ENCODE results near the gene PROS1. TPM values are rescaled to one million over a fixed set of nuclear protein-coding genes. Genes with fewer than 3 reads are reported as not detected.

Gene PROS1
- 31.2 TPM for total RNA-seq

DNA sequence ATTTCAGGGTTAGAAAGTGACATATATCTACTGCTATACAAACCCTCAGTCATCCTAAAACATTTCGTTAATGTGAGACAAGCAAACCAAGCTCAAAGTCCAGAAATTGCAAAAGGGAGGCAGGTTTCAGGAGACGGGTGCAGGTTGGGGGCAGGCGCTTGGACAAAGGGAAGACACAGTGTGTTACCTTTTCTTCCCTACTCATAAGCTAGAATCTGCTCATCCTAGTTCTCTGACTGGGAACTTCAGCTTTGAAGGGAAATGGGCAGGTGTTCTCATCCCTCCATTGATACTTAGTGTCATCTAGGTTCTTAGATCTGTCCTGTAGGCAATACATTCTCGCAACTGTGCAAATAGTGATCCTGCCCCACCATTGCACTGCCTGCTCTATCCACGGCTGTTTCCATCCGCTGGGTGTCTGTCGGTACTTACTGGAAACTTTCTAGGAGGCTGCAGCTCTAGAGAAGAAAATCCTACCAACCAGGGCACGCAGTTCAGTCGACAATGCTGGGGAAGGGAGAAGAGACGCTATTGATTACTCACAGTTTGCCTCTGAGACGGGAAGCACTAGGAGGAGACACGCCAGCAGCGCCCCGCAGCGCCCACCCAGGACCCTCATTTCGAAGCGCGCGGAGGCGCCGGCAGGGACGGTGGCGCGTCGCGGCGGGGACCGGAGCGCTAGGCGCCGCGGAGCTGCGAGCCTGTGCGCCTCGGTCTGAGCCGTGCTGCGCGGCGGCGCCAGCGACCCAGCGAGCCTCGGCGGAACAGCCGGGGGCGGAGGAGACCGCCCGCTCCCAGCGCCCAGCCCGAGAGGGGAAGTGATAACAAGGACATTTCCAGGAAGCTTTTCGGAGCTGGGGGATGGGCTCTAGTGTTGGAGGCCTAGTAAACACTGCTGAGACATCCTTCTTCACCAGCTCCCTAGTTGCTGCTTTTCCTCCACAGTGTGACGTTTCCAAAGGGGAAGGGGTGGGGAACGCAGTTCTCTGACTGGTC lies at the start of gene PROS1:
Gene PROS1, minus strand, starts transcription at position 766 of the 996 bp plus-strand sequence. Its CDS starts 147 bp downstream, at position 619.
- peak; percentile 84 for DNase-seq (ENCODE audit: low spot score)

DNA sequence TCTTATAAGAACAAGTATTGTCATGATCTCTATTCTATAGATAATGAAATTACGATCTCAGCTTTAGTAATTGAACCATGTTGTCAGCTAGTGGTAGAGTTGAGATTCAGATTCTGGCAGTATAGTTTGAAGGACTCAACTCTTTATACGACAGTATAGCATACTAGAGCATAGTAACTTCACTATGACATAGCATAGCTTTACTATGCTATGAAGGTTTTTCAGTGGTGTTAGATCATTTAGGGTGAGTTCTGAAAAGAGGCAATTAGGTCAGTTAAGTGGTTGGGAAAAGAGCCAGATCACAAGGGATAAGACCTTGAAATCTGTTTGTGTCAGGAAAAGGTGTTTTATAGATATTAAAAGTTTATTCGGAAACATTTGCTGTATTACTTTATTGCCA lies 46.6 kb upstream of the PROS1 start:
- no peak for DNase-seq (ENCODE audit: low spot score)

DNA sequence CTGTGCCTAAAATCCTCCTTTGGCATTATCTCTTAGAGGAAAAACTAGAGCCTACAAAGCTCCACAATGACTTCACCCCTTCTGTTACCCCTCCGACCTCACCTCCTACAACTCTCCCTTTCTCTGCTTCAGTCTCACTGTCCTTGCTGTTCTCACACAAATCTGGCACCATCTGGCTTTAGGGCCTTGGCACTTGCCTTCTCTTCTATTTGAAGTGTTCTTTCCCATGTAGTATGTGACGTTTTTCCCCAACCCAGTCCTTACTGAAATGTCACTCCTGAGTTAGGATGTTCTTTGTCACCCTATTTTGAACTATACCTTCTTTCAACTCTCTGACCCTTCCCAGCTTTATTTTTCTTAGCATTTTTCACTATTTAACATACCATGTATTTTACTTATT lies 46.0 kb upstream of the PROS1 start:
- no peak for DNase-seq (ENCODE audit: low spot score)

DNA sequence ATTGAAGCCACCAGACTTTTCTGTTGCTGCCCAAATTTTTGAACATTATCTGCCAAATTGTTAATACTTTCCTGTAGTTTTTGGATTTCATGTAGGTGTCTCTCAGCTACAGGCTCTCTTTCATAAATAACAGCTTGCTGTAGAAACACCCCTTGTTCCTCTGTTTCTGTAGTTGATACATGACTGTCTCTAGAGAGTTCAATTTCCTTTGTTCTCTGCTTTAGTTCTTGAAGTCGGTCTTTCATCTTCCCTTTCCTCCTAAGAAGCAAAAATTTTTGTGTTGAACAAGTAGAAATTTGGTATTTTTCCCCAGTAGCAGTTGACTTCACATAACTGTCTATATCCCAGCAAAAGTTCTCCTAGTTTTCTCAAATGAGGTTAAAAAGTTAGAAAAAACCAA lies 41.3 kb upstream of the PROS1 start:
- DNase-seq (ENCODE audit: low spot score) = no peak

DNA sequence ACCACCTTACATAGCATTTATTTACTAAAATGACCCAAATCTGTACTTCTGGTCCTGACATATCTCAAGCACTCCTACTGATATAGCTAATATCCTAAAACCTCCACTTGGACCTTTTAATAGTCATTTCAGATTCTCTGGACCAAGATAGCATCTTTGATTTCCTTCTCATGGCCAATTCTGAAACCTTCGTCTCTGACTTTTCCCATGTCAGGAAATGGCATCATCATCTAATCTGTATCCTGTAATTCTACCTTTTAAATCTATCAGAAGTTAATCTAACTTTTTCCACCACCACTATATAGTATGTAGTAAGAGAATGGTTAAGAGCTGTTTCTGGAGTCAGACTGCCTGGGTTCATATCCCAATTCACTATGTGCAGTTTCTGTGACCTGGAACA lies 38.5 kb upstream of the PROS1 start:
- DNase-seq (ENCODE audit: low spot score) = no peak

DNA sequence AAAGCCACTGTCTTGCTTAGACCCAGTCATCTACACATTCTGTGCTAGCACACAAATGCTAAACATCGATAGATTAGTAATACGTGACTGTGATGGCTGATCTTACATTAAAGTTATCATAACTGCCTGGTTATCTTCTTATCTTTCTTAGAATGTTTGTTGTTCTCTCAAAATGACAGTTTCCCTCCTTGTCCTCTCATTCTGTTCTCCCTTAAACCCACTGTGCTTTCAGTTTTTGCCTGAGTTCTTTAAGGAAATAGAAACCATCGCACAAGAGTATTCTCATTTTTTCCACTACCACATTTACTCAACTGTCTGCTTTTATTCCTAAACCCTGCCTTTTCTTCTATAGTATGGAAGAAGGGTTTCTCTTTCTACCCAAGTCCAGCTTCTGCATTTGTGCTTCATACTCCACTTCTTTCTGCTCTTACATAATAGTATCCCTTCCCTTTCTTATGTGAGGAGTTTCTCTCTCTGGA lies 37.6 kb upstream of the PROS1 start:
- no peak for DNase-seq (ENCODE audit: low spot score)

DNA sequence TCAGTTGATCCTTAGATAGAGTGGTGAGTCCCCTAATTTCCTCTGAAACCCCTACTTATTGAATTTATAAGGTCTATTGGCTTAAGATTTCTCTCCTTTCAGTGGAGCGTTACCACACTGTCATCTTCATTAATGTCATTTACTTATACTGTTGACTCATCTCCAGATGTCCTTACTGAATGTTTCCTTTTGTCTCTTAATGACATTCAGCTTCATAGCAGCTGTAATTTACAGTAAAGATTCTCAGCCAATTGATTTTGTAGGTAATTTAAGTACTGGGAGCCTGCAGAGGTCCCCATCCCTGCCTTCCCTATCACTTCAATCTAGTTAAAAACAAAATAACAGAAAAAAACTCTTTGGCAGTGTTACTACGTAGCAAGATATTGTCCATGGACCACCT lies 35.9 kb upstream of the PROS1 start:
- DNase-seq (ENCODE audit: low spot score) = no peak

DNA sequence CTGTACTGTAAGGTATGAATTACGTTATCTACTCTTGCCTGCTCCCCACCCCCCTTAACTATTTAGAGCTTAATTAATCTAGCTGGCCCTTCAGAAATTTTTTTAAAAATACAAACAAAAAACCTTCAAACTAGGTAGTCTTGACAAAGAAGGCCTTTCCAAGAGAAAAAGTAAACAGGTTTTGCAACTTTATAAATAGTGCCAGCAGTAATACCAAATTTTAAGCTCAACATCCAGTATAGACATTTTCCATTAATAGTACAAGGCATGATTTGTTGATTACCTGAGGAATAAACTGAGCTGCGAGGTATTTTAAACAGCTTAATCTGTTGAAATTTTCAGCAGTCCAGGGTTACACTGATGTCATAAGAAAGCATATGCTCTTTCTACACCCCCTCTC lies 34.6 kb upstream of the PROS1 start:
- DNase-seq (ENCODE audit: low spot score) = no peak

DNA sequence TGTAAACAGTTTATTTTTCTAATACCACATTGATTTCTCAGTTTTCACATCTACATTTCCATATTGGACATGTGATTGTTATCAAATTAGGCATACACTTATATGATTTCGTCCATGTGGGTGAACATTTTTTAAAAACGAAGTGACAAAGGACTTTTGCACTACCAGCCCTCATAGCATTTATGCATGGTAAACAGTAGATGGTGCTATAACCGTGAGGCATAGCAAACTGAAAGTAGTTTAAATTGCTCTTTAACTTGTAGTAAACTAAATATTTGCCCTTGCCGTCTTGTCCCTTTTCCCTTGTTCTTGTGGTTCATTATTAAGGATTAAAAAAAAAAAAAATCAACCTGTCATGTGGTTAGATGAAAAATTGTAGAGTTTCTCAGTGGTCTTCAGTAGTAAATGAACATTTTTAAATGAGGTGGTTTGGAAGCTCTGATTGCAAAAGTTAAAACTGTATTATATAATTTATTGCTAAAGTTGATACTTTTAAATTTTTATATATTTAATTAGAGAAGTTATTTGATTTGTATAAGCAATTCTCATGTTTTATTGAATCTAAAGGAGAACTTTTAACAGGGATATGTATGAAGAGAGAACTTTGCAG lies 30.7 kb upstream of the PROS1 start:
- no peak for DNase-seq (ENCODE audit: low spot score)

DNA sequence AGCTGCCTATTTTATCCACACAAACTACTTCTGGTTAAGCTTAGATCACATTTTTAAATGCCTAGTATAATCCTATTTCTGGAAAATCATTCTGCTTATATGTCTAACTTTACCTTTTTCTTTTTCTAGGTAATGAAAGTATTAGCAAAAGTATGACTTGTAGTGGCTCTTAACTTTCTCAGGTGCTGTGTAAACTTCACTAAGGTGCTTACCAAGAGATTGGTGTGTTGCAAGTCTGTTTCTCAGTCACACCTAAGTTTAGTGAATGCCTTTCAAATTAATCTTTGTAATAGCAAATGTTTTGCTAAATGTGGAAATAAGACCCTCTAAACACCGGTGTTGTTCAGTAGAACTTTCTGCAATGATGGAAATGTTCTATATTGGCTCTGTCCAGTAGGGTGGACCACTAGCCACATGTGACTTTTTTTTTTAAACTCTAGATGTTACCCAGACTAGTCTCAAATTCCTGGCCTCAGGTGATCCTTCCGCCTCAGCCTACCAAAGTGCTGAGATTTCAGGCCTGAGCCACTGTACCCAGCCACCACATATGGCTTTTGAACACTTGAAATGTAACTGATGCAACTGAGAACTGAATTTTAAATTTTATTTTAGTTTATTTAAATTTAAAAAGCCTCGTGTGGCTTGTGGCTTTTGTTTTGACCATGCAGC lies 28.3 kb upstream of the PROS1 start:
- no peak for DNase-seq (ENCODE audit: low spot score)

DNA sequence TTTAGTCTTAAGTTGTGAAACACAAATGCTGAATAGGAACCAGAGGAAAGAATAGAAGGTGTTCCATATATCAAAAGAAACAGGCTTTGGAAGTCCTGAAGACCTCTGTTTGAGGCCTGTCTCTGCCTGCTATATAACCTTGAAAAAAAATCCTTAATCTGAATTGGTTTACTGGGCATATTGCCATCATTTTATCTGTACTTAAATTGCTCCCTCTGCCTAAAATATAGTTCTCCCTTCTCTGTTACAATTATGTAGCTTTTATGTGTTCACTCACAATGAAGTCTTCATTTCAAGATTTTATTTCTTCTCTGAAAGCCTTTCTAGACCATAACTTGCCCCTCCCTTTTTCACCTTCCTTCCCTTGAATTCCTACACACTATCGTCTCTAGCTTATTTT lies 27.5 kb upstream of the PROS1 start:
- no peak for DNase-seq (ENCODE audit: low spot score)

DNA sequence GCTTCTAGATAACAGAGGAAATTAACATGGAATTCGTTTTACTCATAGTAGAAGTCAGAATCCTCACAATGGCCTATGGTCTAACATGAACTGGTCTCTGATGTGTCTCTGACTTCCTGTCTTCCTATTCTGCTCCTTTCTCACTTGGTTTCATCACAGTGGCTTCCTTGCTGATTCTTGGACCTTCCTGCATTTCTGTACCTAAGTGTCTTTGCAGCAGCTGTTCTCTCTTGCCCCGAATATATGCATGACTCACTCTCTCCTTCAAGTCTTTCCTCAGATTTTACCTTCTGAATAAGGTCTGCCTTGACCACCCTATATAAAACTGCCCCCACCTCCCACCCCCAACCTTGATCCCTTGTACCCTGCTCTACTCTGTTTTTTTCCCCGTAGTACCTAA lies 20.4 kb upstream of the PROS1 start:
- no peak for DNase-seq (ENCODE audit: low spot score)

DNA sequence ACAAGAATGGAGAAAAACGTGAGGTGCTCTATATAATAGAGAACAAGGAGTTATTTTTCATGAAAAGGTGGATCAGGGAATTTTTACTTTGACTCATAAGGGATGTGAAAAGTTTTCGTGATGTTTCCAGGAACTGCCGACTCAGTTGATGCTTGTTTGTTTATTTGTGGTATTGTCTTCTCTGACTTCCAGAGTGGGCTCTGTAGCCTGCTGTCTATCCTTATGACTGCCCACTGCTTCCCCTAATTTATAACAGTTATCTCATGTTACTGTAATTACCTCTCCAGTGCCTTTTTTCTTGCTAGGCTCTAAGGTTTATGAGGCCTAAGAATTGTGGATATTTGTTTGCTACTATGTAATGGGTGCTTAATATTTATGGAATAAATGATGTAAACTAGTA lies 18.5 kb upstream of the PROS1 start:
- no peak for DNase-seq (ENCODE audit: low spot score)

DNA sequence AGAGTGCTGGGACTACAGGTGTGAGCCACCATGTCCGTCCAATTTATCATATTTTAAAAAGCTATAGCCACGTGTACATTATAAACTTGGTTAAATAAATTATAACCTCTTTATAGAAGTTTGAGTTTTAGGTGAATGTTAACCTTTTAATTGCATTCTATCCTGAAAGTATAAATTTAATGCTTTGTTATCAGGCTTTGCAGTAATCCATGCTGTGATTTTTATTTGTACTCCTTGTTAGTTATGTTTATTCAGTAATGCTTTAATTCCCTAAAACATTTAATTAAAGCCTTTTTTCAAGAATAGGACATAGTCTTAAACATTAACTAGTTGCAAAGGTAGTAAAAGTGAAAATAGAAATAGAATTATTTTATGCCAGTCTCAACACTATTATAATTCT lies 17.9 kb upstream of the PROS1 start:
- DNase-seq (ENCODE audit: low spot score) = no peak

DNA sequence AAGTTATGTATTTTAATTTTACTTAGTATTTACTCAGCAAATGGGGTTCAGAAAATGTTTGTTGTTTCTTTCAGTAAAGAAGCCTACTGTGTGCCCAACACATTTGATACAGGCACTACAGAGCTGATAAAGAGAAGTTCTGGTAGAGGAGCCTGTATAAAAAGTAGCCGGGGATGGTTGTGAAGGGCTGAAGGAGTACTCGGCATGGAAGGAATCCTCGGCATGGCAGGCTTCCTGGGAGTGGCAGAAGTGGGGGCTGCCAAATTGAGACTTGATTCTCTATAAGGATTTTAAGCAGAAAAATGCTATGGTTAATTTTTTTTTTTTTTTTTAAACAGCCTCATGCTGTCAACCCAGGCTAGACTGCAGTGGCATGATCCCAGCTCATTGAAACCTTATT lies 15.5 kb upstream of the PROS1 start:
- DNase-seq (ENCODE audit: low spot score) = no peak

DNA sequence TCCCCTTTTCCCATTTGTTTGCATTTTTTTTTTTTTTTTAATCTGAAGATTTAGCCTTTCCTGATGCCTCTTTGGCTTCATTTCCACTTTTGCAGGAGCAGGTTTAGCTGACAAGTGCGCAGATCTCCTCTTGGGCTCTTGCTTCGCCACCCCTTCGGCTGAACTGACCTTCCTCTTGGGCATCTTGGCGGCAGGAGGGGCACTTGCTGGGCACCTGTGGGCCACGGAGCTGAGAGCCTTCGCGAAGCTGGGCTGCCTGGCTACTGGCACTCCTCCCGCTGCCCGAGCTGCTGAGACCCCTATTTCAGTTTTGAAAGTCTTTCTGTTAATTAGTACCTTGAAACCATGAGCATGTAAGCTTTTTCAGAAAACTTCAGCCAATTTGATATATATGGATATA lies 15.1 kb upstream of the PROS1 start:
- DNase-seq (ENCODE audit: low spot score) = no peak

DNA sequence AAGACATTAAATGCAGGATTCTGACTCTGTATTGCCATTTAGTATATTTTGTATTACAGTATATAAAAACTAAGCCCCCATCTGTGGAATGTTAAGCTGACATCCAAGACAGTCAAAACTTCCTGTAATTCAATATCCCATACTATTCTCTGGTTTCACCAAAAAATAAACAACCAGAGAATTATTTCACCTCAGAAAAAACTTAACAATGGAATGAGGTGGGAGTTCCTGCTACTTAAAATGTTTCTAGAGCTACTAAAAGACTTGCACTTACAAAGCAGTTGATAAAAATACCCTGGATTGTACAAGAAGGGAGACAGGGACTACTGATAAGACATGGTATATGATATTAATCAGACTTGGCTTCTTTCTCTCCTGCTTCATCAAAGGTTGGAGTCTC lies 14.6 kb upstream of the PROS1 start:
- no peak for DNase-seq (ENCODE audit: low spot score)

DNA sequence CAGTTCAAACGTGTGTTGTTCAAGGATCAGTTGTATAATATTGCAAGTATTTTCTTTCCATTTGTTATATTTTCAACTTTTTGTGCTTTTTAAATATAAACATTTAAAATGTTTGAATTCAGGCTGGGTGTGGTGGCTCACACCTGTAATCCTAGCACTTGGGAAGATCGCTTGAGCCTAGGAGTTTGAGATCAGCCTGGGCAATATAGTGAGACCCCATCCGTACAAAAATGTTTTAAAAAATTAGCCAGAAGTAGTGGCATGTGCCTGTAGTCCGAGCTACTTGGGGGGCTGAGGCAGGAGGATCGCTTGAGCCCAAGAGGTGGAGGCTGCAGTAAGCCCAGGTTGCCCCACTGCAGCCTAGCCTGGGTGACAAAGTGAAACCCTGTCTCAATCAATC lies 10.9 kb upstream of the PROS1 start:
- DNase-seq (ENCODE audit: low spot score) = no peak

DNA sequence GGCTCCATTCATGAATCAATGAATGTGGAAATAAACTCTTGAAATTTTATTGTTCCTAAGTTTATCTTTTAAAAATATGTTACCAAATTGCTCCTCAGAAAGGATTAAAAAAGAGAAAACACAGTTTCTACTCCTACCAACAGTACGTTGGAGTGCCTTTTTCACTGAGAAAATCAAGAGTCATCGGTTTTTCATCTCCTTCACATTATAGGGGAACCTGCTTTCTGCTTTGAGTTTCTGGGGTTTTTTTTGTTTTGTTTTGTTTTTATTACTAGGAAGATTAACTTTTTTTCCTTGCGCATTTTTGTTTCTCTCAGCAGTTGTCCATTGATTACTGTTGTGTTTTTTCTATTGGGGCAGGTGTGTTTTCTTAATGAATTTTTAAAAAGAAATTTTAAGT lies 9.7 kb upstream of the PROS1 start:
- no peak for DNase-seq (ENCODE audit: low spot score)

DNA sequence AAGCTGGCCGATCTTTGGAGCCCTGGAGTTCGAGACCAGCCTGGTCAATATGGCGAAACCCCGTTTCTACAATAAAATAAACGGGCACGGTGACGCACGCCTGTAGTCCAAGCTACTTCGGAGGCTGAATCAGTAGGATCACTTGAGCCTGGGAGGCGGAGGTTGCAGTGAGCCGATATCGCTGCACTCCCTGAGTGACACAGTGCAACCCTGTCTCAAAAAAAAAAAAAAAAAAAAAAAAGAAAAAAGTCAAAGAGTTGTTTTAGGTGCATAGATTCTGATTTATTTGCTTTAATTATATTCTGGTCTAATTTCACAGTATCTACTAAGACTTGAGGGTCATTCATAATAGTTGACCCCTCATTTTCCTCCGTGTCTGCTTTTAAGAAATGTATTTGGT lies 8.0 kb upstream of the PROS1 start:
- DNase-seq (ENCODE audit: low spot score) = no peak

DNA sequence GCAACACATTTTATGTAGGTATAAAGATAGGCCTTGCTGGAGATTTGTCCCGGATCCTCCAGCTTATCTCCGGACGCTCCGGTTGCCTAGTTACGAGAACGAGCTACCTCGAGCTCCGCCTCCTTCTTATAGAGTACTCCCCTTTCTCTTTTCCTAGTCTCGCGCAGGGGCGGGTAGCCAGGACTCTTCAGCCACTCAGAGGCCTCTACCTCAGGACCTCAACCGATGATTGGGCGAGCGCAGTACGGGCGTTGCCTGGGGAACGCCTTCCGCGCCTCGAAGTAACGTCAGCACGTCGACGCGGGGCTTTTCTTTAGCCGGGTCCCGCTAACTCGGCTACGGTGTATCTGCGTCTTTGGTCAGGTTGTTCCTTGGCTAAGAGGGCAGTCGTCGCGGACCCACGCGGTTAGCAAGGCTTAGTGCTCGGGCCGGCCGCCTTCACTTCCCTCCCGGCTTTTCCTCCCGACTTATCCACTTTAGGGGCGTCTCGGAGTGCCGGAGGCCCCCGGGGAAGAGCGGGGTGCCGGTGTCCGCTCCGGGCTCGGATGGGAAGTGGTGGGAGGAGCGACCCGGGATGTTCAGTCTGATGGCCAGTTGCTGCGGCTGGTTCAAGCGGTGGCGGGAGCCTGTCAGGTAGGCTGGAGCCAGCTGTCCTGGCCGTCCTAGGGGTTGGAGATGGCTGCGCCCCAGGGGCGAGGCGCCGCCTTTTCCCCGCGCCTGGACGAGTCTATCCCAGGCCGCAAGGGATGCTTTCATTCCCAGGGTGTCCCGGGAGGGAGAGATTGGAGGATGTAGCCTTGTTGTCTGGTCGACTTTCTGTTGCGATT lies 6.4 kb upstream of the PROS1 start, which contains the start of gene ARL13B:
Gene ARL13B, plus strand, starts transcription at position 306 of the 827 bp plus-strand sequence. Its CDS starts 269 bp downstream, at position 575.
- peak; percentile 97 for DNase-seq (ENCODE audit: low spot score)

DNA sequence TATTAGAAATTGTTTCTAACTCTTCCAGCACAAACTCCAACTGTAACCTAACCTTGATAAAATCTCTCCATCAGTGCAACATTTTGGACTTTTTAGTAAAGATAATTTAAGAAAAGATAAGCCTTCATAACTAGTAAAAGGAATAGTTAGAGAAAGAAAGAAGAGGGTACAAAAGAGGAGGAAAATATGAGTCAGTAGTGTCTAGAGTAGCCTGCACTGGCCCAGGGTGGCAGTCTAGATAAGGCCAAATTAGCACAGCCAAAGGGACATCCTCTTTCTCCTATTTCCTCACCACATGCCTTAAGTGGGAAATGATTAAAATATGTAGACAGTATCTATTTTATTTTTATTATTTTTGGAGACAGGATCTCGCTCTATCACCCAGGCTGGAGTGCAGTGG lies 3.7 kb downstream of the PROS1 start:
- no peak for DNase-seq (ENCODE audit: low spot score)
